Natural killer cell (primary cell): ENCODE measurements around the gene DMBX1. TPM values are rescaled to one million over a fixed set of nuclear protein-coding genes. Genes with fewer than 3 reads are reported as not detected.

Experiments
- ATAC-seq, 3 donors: fragments of 150-1000 bp in 2 of 3; fragments of 200-7000 bp in 1 of 3; cut with Tn5 transposase; 1 replicate in 1 of 3; 2 replicates in 2 of 3; pipeline ENCODE4 v1.10.0; 2021; ENCODE audit warnings: mild to moderate bottlenecking in 2 of 3, moderate library complexity in 2 of 3
- DNase-seq, 2 donors: peaks; one replicate each; pipeline versions ENCODE4 v3.0.0 to v3.0.0-alpha.2; 2013 to 2021; ENCODE audit warnings: mixed read lengths in 1 of 2
- H3K27ac ChIP-seq: one replicate; pipeline ENCODE4 v1.5.1; 2013; ENCODE audit warnings: mild to moderate bottlenecking, low read length
- H3K27me3 ChIP-seq: one replicate; pipeline ENCODE4 v1.6.1; 2013; ENCODE audit warnings: low read length; ENCODE audit not compliant: control insufficient read depth, insufficient read depth
- H3K36me3 ChIP-seq: one replicate; pipeline ENCODE4 v1.6.1; 2013; ENCODE audit warnings: low read length; ENCODE audit not compliant: control insufficient read depth, insufficient read depth
- H3K4me1 ChIP-seq: one replicate; pipeline ENCODE4 v1.6.1; 2013; ENCODE audit warnings: low read length; ENCODE audit not compliant: control insufficient read depth, insufficient read depth
- H3K4me3 ChIP-seq: one replicate; pipeline ENCODE4 v1.5.1; 2013; ENCODE audit warnings: low read length
- H3K9me3 ChIP-seq: one replicate; pipeline ENCODE4 v1.6.1; 2013; ENCODE audit warnings: low read length; ENCODE audit not compliant: control insufficient read depth, insufficient read depth
- H3K27ac Mint-ChIP-seq, 2 donors: one replicate each; pipeline ENCODE4 v1.8.0; 2022; ENCODE audit warnings: mild to moderate bottlenecking in 2 of 2, mixed read lengths in 2 of 2, moderate library complexity in 1 of 2
- H3K27me3 Mint-ChIP-seq, 2 donors: one replicate each; pipeline ENCODE4 v1.8.0; 2022; ENCODE audit warnings: low read depth in 2 of 2, mixed read lengths in 2 of 2
- H3K36me3 Mint-ChIP-seq: one replicate; pipeline ENCODE4 v1.8.0; 2022; ENCODE audit warnings: mixed read lengths
- H3K4me1 Mint-ChIP-seq, 2 donors: one replicate each; pipeline ENCODE4 v1.8.0; 2022; ENCODE audit warnings: mixed read lengths in 2 of 2
- H3K4me3 Mint-ChIP-seq: one replicate; pipeline ENCODE4 v1.8.0; 2022; ENCODE audit warnings: mild to moderate bottlenecking, moderate library complexity, mixed read lengths
- H3K9me3 Mint-ChIP-seq, 2 donors: one replicate each; pipeline ENCODE4 v1.8.0; 2022; ENCODE audit warnings: mixed read lengths in 2 of 2
- WGBS: methylation state at CpG from one replicate; pipeline ENCODE4 v1.1.7; 2013; ENCODE audit warnings: missing lambda C conversion rate; ENCODE audit not compliant: insufficient coverage; 5-methylcytosine and 5-hydroxymethylcytosine counted together
- intact Hi-C: fragments of 100-400 bp; cut with micrococcal nuclease; formaldehyde crosslinking; loops from one replicate; pipeline ENCODE4 v1.14.2; 2022
- total RNA-seq, 4 donors: library from RNA; stranded (reverse); fragments of 120-200 nt in 1 of 4; gene quantifications; one replicate each; pipeline versions ENCODE4 v1.2.3 to v1.2.4, GENCODE V29; 2013 to 2022
- TF ChIP-seq, protein P1 (sequence below): fragments of 200-600 bp; IDR thresholded peaks from one replicate; pipeline ENCODE4 v1.8.0; 2022; ENCODE audit warnings: antibody characterized with exemption

Gene DMBX1
- total RNA-seq, 3 donors from 2014 or later (not counting 1 experiment from before 2014, with no cell fraction given) = not detected

DNA sequence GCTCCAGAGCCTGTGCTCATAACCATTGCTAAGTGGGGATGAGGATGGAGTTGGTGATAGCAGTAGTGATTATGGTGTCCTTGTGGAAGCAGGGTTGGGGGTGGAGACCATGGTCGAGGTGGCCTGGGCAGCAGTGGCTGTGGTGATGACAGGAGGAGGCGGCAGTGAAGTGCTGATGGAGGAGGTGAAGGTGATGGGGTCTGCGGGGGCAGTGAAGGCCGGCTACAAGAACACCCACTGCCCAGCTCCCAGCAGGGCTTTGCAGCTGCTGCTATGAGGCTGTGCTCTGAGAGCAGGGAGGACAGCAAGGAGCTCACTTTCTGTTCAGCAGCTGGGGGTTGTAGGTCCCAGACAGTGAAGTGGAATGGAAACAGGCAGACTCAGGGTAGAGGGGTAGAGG is 15.6 kb upstream of the DMBX1 start:
- H3K27ac ChIP-seq = no peak overlapping the region
- intact Hi-C loops = no loop called here
- Mint-ChIP-seq H3K4me1 (no peaks in the 10 kb centered on the region), H3K4me3 (no peak overlapping the region), H3K27ac (no peak overlapping the region), H3K36me3 (no peaks in the 10 kb centered on the region), H3K27me3 (peaks cover 21 to 24% of the 10 kb centered on the region in 2 donors), H3K9me3 (no peaks in the 10 kb centered on the region)
- TF ChIP-seq, protein P1, sequence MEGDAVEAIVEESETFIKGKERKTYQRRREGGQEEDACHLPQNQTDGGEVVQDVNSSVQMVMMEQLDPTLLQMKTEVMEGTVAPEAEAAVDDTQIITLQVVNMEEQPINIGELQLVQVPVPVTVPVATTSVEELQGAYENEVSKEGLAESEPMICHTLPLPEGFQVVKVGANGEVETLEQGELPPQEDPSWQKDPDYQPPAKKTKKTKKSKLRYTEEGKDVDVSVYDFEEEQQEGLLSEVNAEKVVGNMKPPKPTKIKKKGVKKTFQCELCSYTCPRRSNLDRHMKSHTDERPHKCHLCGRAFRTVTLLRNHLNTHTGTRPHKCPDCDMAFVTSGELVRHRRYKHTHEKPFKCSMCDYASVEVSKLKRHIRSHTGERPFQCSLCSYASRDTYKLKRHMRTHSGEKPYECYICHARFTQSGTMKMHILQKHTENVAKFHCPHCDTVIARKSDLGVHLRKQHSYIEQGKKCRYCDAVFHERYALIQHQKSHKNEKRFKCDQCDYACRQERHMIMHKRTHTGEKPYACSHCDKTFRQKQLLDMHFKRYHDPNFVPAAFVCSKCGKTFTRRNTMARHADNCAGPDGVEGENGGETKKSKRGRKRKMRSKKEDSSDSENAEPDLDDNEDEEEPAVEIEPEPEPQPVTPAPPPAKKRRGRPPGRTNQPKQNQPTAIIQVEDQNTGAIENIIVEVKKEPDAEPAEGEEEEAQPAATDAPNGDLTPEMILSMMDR = no peak
- DNase-seq (no peak), ATAC-seq (no peak)
- H3K4me1 ChIP-seq = no peaks in the 10 kb centered on the region
- WGBS = 49% methylated on average over 4 of the region's 4 CpGs
- no peaks in the 10 kb centered on the region for H3K27me3 ChIP-seq
- no peaks in the 10 kb centered on the region for H3K9me3 ChIP-seq
- no peak overlapping the region for H3K4me3 ChIP-seq
- H3K36me3 ChIP-seq = no peaks in the 10 kb centered on the region

DNA sequence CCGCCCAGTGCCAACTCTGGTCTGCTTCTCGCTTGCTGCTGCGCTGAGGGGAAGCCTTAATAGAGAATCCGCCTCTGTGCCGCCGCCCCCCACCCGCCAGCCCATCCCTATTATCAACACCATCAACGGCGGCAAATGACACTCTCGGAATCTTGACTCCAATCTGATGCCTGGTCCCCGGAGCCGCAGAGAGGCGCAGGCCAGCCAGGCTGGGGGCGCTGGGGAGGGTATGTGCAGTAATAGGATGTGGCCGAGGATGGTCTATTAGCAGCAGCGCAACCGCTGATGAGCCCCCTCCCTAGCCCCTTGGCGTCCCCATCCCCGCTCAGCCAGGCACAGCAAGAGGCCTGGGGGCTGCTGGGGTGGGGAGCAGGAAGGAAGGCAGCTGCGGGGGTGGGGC is 15.1 kb upstream of the DMBX1 start:
- WGBS = 47% methylated on average over 18 of the region's 20 CpGs
- H3K27ac Mint-ChIP-seq = no peak overlapping the region
- Histone ChIP-seq H3K36me3 (no peaks in the 10 kb centered on the region), H3K4me1 (no peaks in the 10 kb centered on the region), H3K27me3 (no peaks in the 10 kb centered on the region), H3K4me3 (no peak overlapping the region), H3K27ac (no peak overlapping the region), H3K9me3 (no peaks in the 10 kb centered on the region)
- no peaks in the 10 kb centered on the region for H3K9me3 Mint-ChIP-seq
- no peaks in the 10 kb centered on the region for H3K36me3 Mint-ChIP-seq
- peaks cover 21 to 24% of the 10 kb centered on the region in 2 donors for H3K27me3 Mint-ChIP-seq
- no peak overlapping the region for H3K4me3 Mint-ChIP-seq
- ATAC-seq = no peak
- TF ChIP-seq, protein P1 = no peak
- intact Hi-C loops = no loop called here
- no peak for DNase-seq
- no peaks in the 10 kb centered on the region for H3K4me1 Mint-ChIP-seq

DNA sequence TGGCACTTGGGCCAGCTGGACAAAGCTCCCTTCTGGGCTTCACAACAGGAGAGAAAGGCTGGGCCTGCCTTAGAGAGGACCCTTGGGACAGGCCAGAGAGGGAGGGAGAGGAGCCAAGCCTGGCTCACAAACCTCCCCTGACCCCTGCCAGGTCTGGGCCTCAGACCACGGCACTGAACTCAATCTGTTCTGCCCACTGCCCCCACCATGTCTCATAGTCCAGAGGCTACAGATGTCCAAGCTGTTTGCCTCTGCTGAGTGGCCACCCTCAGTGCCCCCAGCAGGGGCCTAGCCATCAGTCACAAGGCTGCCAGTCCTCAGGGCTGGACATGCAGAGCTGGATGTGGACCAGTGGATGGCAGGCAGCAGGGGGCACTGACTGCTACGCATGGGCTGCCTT is 13.0 kb upstream of the DMBX1 start:
- peaks cover 15 to 19% of the 10 kb centered on the region in 2 donors for H3K27me3 Mint-ChIP-seq
- no peak for ATAC-seq
- intact Hi-C loops = loop anchor here (1.0 kb wide), 2 partner anchors 52 to 249 kb away; no protein-coding TSS in a partner anchor
- Histone ChIP-seq H3K27me3 (no peaks in the 10 kb centered on the region), H3K27ac (no peak overlapping the region), H3K36me3 (no peaks in the 10 kb centered on the region), H3K9me3 (no peaks in the 10 kb centered on the region), H3K4me3 (no peak overlapping the region), H3K4me1 (no peaks in the 10 kb centered on the region)
- H3K9me3 Mint-ChIP-seq = no peaks in the 10 kb centered on the region
- no peaks in the 10 kb centered on the region for H3K36me3 Mint-ChIP-seq
- H3K27ac Mint-ChIP-seq = no peak overlapping the region
- no peaks in the 10 kb centered on the region for H3K4me1 Mint-ChIP-seq
- no peak for DNase-seq
- TF ChIP-seq, protein P1 = no peak
- no peak overlapping the region for H3K4me3 Mint-ChIP-seq
- 83% methylated on average over 2 of the region's 2 CpGs for WGBS
